Epithelial cell of proximal tubule (primary cell): Measurements from ENCODE around the gene ZFP28. TPM values are rescaled to one million over a fixed set of nuclear protein-coding genes. Genes with fewer than 3 reads are reported as not detected.

ENCODE experiments used
- DNase-seq: peaks from one replicate; pipeline ENCODE4 v3.0.0-alpha.2; 2011; ENCODE audit warnings: low read depth
- H3K4me3 ChIP-seq: 2 replicates; pipeline ENCODE4 v1.5.1; 2011; ENCODE audit warnings: low read depth, mild to moderate bottlenecking, low read length
- total RNA-seq: library from RNA; depleted of rRNA; stranded (reverse); fragments of >200 nt; gene quantifications from 2 replicates; pipeline ENCODE4 v1.2.3, GENCODE V29; 2015
- TF ChIP-seq, protein P1 (sequence below): conservative IDR thresholded peaks from 2 replicates; pipeline ENCODE4 v1.5.1; 2012; ENCODE audit warnings: low read depth, mild to moderate bottlenecking, low read length

ZFP28 gene
- total RNA-seq, 1 donor from 2014 or later, result 7.9 TPM

DNA sequence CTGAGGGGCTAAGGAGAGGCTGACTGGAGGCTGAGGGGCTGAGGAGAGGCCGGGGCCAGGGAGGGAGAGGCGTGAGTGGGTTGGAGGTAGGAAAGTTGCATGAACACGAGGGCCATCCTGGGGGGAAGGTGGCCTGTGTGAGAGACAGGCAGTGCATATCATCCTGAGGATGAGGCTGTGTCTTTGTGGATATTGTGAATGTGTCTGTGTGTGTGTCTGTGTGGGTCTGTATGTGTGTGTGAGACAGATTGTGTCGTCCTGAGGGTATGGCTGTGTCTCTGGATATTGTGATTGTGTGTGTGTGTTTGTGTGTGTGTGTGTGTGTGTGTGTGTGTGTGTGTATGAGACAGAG lies 56.8 kb downstream of the ZFP28 start:
- DNase-seq, result peak; percentile 10
- TF ChIP-seq, protein P1, sequence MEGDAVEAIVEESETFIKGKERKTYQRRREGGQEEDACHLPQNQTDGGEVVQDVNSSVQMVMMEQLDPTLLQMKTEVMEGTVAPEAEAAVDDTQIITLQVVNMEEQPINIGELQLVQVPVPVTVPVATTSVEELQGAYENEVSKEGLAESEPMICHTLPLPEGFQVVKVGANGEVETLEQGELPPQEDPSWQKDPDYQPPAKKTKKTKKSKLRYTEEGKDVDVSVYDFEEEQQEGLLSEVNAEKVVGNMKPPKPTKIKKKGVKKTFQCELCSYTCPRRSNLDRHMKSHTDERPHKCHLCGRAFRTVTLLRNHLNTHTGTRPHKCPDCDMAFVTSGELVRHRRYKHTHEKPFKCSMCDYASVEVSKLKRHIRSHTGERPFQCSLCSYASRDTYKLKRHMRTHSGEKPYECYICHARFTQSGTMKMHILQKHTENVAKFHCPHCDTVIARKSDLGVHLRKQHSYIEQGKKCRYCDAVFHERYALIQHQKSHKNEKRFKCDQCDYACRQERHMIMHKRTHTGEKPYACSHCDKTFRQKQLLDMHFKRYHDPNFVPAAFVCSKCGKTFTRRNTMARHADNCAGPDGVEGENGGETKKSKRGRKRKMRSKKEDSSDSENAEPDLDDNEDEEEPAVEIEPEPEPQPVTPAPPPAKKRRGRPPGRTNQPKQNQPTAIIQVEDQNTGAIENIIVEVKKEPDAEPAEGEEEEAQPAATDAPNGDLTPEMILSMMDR, result no peak
- H3K4me3 ChIP-seq, result peak overlapping the region; percentile 98

DNA sequence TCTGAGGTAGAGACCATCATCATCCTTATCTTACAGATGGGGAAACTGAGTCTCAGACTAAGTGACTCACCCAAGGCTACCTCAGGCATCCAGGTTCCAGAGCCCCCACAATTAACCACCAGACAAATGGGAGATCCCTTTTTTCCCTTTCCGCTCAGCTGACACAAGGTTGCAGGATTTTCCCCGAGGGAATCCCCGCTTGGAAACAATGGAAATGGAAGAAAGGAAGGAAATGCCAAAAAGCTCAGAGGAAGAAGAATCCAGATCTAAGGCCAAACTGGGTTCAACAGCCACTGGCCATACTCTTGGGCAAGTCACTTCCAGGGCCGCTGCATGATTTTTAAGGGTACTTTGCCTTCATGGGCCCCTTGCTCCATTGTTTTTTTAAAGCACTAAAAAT lies 57.9 kb downstream of the ZFP28 start:
- no peak overlapping the region for H3K4me3 ChIP-seq
- DNase-seq, result no peak
- TF ChIP-seq, protein P1, result no peak

DNA sequence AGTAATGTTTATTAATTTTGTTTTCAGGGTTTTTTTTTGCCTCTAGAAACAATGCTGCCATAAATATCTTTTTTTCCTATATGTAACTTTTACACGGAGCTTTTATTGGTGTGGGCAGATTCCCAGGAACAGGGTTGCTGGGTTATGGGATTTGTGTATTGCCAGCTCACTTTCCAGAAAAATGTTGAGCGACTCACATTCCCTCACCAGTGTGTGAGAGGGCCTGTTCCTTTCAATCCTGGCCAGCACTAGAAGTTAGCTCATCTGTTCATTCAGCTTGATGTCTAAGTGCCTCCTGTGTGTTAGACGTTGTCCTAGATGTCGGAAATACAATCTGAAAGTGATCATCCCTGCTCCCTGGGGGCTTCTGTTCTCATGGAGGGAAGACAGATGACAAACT lies 58.9 kb downstream of the ZFP28 start:
- TF ChIP-seq, protein P1, result no peak
- no peak for DNase-seq
- no peak overlapping the region for H3K4me3 ChIP-seq

- no peak overlapping the region for H3K4me3 ChIP-seq
- TF ChIP-seq, protein P1, result no peak
- DNase-seq, result no peak
Observed at GRCh38 chr19:56601375-56601774, 62.6 kb downstream of the ZFP28 start.

- no peak for DNase-seq
Observed at GRCh38 chr19:56603829-56604228, 65.1 kb downstream of the ZFP28 start.

More at GRCh38 chr19:56603829-56604228, 65.1 kb downstream of the ZFP28 start:
- H3K4me3 ChIP-seq, result no peak overlapping the region
- TF ChIP-seq, protein P1, result no peak

Other genes with a start within 250 kb of the ZFP28 start
- 1.4 and 5.4 TPM in 2 replicates for gene ZSCAN5A, start 224.1 kb upstream of the ZFP28 start, total RNA-seq
- 1.6 and 2.5 TPM in 2 replicates for gene ZNF582, start 145.4 kb upstream of the ZFP28 start, total RNA-seq
- gene ZNF583, start 134.6 kb upstream of the ZFP28 start, total RNA-seq, result 0.75 and 2.7 TPM in 2 replicates
- 3.0 and 6.1 TPM in 2 replicates for gene ZNF667, start 61.6 kb upstream of the ZFP28 start, total RNA-seq
- gene ZNF471, start 31.1 kb upstream of the ZFP28 start, total RNA-seq, result 0.69 and 1.0 TPM in 2 replicates
- 1.2 and 3.1 TPM in 2 replicates for gene ZNF470, start 28.5 kb downstream of the ZFP28 start, total RNA-seq
- 6.7 and 8.8 TPM in 2 replicates for gene ZNF71, start 56.4 kb downstream of the ZFP28 start, total RNA-seq
- gene SMIM17, start 104.2 kb downstream of the ZFP28 start, total RNA-seq, result 0.07 TPM in 1 of 2 replicates, not detected in the other
- gene ZNF835, start 132.8 kb downstream of the ZFP28 start, total RNA-seq, result 2.4 and 4.6 TPM in 2 replicates